Measurements from ENCODE around the gene GGT1.

- TF ChIP-seq CTCF (optimal IDR thresholded peaks at IDR 0.05 in 1 of 3, IDR thresholded peaks at IDR 0.05 in 1 of 3, conservative IDR thresholded peaks at IDR 0.05 in 1 of 3; ENCODE audit: extremely low read depth in 1 of 3, insufficient read depth in 2 of 3, low read length in 3 of 3) = no peak
- TF ChIP-seq EZH2 (IDR thresholded peaks at IDR 0.05; ENCODE audit: low read length) = no peak
Measured at GRCh38 chr22:24564376-24565058, 38.5 kb upstream of the GGT1 start.

Measured in keratinocyte (primary cell).